Activated CD4-positive, alpha-beta T cell treated with anti-CD3 and anti-CD28 coated beads, Interleukin-2, amount 50 U/mL, for 16 hours (primary cell): ENCODE results near the gene TCEANC2.
"Not testable (repeated sequence)": the region's sequence is repeated elsewhere in the genome, so short reads cannot be mapped to it uniquely, and the experiment has no call there.

Source experiments
- DNase-seq: peaks from one replicate; pipeline ENCODE4 v3.0.0-alpha.2; 2020

The TCEANC2 gene

DNA sequence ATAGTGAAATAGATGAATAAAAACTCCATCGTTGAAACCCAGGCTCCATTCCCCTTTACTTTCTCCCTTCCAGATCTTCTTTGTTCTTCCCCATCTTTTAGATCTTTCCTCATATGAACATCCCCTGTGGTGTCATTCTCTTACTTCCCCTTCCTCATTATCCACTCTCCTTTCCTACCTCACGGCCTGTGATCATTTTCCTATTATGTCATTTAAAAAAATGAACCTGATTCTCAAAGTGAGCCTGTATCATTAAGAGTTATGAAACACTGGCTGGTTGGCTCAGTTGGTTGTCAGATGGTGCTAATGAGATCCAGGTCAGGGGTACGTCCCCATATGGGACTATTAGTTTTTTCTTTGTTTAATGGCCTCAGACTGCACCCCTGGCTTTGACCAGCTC lies 38.3 kb downstream of the TCEANC2 start:
- no peak for DNase-seq

DNA sequence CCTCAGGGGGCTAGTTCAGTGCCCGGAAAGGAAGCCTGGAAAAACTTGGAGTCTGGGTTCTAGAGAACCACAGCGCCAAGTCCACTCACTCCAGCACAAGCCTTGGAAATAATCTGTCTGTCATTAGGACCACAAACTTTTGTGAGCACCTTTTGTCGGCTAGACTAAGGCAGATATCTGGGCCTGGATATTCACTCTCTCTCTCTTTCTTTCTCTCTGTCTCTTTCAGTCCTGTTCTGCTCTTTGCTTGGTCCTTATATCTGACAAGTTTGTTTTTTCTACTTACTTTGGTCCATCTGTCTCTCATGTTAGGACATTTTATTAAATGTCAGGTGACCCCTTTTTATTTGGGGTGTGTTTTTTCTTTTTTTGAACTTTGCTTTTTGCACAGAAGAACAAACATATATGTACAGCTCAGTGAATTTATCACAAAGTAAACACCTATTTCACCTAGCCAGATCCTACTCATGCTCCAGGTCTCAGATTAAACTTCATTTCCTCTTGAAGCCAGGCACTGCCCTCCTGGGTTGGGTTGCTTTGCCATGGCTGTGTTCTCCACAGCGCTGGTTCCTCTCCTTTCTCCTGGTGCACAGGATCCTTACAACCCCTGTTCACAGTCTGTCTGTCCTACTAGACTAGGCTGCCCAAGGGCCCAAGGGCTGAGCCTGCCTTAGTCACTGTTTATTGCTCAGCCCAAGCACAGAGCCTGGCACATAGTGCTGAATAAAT lies 40.8 kb downstream of the TCEANC2 start:
- DNase-seq, result no peak

DNA sequence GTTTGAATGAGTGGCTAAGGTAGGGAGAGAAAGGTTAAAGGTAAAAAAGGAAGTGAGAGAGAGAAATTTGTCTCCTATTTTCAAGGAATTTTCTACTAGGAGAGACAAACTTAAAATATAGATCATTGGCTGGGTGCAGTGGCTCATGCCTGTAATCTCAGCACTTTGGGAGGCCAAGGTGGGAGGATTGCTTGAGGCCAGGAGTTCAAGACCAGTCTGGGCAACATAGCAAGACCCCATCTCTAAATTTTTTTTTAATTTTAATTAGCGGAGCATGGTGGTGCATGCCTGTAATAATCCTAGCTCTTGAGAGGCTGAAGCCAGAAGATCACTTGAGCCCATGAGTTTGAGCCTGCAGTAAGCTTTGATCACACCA lies 41.3 kb downstream of the TCEANC2 start:
- not testable (repeated sequence) for DNase-seq

DNA sequence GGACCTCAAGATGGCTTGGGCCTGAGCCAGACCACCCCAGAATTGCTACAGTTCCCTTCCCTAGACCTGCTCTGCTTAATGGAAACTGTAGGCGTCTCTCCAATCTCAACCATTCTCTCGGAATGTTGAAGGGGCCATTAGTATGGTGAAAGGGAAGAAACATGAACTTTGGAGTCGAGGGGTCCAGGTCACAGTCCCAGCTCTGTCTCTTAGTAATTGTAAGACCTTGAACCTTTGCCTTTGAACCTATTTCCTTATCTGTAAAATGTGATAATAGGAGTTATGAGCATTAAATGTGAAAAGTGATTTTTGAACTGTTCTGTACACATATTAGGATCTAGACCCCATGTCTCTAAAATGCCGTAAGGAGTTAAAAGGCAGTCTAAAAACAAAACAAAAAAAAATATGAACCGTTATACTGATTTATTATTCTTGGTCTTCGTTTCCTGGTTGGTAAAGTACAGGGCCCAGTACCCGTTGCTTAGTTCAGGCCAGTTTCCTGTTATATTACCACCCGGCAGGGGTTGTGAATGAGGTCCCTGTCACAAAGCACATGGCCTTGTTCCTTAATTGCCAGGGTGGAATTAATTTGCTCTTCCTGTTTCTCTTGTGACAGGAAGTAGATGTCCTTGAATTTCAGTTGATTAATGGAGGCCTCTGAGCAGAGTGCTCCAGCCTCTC lies 42.3 kb downstream of the TCEANC2 start:
- no peak for DNase-seq

DNA sequence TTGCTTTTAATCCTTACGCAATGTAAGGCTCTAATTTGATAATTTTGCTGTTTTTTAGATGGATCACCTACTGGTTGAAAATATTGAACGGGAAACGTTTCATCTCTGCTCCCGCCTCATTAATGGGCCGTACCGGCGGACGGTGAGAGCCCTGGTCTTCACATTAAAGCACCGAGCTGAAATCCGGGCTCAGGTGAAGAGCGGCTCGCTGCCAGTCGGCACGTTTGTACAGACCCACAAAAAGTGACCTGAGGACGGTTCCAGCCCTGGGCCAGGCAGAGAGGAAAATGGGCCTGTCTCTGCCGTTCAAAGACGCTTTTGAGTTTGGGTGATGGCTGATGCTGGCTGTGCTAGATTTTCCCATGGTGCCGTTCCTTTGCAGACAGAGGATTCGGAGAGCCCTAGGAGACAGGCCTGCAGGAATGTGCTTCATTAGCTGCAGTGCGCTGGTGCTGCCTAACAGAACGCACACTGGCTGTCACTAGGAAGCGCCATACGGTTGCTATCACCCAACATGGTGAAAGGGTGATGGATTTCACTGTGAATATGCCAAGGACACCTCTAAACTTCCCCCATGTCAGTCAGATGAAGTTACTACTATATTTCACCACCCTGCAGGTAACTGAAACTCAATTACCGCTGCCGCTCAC lies 42.9 kb downstream of the TCEANC2 start:
- no peak for DNase-seq

DNA sequence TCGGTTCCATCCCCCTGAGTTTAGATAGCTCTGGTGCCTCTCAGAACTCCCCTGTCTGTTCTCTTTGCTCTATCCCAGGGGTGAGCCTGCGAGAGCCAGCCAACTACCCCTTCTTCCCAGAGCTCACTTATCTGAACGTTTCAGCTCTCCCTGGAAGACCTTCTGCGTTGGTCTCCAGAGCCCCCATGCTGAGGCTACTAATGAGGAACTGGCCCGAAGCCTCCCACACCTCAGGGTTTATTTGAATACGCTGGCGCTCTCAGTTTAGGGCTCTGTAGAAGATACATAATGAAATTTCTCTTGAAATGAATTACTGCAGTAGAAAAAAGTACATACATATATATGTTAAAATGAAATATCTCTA lies 43.5 kb downstream of the TCEANC2 start:
- DNase-seq, result no peak

DNA sequence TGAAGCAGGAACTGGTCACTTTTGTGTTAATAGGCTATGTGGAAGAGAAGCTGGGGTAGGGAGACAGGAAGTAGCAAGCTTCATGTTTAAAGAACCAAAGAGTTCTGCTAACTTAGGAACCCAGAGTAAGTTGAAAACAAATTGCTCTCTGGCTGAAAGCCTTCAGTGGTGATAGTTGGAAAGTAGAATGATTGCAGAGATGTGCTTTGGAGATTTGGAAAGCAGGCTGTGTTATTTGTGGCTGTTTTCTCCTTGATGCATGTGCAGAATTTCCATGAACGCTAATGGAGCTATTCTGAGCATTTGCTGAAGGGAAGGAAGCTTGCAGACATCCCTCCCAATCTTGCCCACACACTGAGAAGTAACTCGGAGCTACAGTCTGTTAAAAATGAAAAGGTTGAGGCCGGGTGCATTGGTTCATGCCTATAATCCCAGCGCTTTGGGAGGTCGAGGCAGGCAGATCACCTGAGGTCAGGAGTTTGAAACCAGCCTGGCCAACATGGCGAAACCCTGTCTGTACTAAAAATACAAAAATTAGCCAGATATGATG lies 45.7 kb downstream of the TCEANC2 start:
- DNase-seq, result no peak

DNA sequence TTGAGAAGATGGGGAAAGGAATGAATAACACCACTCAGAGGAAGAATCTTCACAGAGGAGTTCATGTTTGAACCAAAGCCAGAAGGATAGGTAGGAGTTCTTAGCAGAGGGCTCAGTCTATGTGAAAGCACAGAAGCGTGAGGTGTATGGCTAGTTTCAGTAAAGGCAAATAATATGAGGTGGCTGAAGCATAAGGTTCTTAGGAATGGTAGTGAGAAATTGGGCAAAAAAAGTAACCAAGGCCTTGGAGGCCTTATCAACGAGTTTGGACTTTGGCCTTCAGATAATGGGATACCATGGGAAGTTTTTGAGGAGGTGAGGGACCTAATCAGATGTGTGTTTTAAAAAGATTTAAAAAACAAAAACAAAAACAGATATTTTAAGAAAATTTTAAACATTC lies 47.1 kb downstream of the TCEANC2 start:
- no peak for DNase-seq

DNA sequence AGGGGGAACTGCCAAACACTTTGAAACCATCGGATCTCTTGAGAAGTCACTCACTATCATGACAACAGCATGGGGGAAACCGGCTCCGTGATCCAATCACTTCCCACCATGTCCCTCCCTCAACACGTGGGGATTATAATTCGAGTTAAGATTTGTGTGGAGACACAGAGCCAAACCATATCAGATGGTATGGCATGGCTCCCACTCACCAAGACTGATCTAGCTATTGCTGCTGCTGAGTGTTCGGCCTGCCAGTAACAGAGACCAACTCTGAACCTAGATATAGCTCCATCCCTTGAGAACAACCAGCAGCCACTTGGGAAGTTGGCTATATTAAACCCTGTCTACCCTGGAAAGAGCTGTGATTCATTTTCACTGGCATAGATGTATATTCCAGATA lies 50.0 kb downstream of the TCEANC2 start:
- no peak for DNase-seq

DNA sequence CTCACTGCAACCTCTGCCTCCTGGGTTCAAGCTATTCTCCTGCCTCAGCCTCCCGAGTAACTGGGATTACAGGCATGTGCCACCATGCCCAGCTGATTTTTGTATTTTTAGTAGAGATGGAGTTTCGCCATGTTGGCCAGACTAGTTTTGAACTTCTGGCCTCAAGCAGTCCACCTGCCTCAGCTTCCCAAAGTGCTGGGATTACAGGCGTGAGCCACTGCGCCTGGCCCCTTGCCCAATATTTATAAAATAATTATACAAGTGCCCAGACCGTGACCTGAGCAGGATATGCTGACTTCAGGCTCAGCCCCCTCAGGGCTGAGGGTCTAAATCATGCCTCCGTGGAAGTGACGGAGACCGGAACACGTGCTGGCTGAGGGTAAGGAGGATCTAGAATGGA lies 51.2 kb downstream of the TCEANC2 start:
- not testable (repeated sequence) for DNase-seq

DNA sequence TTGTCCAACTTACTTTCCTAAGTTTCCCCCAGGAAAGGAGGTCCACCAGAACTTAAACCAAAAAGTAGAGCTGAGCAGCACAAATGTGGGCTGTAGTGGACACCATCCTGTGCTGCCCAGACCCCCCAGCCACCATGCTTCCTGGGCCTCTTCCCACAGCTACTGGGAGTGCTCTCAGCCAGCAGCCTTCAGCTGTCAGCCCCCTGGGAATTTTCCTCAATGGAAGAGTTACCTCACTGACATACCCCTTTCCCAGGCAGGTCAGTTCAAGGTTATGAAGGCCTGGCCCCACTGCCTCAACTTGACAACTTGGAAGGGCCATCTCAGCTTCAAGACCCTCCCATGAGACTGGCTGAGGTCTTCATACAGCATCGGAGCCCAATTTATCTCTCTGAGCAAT lies 51.7 kb downstream of the TCEANC2 start:
- DNase-seq, result no peak

DNA sequence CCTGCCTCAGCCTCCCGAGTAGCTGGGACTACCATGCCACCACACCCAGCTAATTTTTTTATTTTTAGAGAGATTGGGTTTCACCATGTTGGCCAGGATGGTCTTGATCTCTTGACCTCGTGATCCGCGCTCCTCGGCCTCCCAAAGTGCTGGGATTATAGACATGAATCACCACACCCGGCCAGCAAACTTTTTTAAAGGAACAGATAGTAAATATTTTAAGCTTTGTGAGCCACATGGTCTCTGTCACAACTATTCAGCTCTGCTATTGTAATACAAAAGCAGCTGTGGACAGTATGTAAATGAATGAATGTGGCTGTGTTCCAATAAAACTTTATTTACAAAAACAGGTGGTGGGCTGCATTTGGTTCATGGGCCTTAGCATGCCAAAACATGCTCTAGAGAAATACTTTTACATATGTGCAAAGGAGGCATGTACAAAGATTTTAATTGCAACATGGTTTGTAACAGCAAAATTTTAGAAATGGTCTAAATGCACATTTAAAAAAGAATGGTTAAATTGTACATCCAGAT lies 52.4 kb downstream of the TCEANC2 start:
- no peak for DNase-seq

DNA sequence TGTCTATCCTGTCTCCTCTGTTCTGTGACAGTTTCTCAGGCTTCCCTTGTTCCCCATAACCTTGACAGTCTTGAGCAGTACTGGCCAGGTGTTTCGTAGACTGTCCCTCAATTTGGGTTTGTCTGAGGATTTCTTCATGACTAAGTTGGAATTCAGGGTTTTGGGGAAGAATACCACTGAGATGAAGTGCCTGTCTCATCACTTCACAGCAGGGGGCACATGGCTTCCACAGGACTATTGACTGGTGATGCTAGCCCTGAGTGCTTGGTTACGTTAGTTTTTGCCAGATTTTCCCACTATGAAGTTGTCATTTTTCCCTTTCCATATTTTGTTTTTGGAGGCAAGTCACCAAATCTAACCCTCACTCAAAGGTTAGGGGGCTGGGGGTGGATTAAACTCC lies 53.7 kb downstream of the TCEANC2 start:
- no peak for DNase-seq

DNA sequence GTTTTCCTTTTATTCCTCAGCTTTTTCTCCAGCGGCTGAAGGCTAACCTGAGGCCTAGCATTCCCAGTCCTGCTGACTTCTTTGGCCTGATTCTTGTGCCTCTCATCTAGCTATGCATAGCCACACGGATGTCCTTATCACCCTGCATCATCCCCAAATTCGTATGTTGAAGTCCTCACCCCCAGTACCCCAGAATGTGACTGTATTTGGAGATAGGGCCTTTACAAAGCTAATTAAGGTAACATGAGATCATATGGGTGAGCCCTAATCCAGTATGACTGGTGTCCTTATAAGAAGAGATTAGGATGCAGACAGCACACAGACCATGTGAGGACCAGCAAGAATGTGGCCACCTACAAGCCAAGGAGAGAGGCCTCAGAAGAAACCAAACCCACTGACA lies 54.7 kb downstream of the TCEANC2 start:
- no peak for DNase-seq

DNA sequence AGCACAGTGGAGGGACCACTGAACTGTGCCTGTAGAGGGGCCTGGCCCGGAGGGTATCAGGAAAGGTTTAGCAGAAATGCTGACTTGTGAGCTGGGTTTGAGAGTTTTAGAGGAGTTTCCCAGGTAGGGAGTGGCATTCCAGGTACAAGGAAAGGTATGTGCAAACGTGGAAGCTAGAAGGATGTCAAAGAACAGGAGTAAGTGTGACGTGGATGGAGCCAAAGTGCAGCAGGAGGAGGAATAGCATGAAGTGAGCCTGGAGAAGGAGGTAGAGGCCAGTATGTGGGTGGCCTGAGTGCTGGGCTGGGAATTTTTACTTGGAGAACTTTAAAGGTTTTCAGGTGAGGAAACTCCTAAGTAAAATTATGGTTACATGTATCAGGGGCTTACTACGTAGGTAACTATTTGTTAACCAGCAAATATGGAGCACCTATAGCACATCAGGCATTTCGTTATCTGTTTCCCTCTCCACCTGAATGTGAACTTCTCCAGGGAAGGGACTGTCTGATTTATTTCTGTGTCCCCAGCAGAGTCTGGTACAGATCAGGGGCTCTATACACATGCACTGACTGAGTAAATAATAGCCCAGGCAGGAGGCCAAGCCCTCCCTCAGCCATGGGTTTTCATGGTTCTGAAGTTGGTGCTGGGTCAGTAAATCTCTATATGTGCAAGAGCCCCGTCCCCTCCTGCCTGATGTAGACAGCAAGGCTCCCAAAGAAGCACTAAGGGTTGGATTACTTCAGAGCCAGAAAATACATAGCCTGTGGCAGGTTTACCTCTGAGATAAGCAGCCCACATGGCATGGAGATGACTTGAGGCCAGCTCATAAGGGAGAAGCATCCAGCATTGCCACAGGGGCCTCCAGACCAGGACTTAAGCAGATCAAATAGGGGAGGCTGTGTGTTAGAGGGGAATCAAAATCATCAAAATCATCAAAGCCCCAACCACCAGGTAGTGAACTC lies 56.0 kb downstream of the TCEANC2 start:
- DNase-seq, result no peak

DNA sequence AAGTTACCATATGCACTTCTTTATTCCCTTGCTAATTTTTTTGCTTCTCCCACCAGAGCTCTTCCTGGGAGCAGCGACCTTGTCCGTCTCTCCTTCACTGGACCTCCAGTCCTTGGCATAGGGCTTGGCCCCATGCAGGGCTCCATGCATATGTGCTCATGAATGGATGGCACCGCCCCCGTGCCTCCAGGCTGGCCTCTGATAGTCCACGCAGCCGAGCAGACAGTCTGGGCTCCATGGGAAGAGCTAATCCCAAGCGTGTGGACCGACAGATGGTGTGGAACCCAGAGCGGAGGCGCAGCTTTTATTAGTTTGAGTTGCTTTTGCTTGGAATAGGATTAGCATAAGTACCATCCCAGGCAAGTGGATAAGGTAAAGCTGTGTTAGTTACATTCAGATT lies 57.6 kb downstream of the TCEANC2 start:
- no peak for DNase-seq

DNA sequence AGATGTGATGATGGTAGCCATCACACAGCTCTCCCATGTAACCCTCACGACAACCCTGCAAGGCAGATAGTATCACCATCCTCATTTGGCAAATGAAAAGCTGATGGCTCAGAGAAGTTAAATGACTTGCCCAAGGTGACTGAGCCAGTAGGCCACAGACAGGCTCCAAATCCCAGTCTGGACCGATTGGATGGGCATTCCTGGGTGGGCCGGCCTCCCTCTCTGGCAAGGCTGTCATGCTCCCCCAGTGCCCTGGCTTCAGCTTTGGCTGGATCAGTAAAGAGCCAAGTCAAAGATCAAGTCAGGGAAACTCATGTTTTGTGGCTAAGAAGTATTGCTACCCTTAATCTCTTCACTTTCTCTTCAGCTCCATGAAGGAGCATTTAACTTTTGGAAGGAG lies 58.2 kb downstream of the TCEANC2 start:
- no peak for DNase-seq

DNA sequence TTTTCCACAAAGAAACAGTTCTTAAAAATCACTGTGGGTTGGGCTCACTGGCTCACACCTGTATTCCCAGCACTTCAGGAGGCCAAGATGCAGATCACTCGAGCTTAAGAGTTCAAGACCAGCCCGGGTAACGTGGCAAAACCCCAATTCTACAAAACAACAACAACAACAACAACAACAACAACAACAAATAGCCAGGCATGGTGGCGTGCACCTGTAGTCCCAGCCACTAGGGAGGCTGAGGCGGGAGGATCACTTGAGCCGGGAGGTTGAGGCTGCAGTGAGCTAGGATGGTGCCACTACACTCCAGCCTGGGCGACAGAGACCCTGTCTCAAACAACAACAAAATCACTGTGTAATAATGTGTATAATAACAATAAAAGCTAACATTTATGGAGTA lies 58.6 kb downstream of the TCEANC2 start:
- DNase-seq, result no peak

DNA sequence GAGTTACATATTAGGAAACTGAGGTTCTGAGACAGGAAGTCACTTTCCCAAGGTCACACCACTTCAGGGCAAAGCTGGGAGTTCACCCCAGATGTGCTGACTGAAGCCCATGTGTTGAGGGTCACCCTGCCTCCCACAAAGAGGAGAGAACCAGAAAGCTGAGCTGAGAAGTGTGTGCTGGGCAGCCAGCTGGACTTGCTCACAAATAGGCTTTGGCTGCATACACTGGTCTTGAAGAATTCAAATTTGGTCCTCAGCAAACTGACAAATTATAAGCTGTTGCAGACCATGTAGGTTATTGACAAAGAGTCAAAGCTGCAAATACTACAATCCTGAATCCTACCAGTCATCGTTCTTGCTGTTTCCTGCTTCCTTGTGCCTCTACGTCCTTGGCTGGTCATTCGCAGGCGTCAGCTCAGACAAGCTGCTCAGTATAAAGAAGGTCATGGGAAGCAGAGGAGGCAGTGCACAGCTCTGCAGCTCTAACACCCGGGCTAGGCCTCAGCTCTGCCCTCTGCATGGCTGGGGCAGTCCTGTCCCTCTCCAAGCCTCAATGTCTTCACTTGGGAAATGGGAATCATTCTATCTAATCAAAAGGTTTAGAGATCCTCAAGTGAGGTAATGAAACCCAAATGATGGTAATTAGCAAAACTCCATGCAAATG lies 59.4 kb downstream of the TCEANC2 start:
- no peak for DNase-seq

DNA sequence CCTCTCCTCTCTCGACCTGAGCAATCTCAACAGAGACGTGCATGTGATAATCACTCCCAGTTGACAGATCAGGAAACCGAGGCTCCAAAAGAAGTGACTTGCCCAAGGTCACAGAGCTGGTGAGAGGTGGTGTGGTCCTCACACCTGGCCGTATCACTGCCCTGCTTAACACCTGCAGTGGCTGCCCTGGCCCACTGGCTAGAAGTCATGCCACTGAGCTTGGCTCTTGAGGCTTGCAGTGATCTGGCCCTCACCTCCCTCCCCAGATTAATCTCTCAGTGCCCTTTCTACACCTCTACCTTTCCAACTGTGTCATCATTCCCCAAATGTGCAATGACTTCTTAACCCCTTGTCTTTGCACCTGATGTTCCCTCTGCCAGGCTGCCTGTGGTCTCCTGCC lies 60.6 kb downstream of the TCEANC2 start:
- DNase-seq, result no peak

DNA sequence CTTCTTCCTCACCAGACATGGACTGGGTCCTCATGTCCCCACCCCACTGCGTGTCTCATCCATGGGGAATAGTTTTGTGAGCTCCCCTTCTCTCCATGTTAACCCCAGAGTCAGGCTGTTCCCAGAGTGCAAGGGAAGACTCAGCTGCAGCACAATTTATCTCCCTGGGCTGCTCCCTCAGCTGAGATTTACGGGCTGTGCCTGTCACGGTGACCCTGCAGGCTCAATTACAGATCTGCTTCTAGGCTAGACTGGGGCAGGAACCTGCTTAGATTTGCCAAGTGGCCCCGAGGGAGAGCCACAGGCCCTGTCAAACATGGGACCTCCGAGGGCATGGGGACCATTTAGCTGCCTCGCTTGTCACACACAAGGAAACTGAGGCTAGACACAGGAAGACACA lies 61.5 kb downstream of the TCEANC2 start:
- no peak for DNase-seq

DNA sequence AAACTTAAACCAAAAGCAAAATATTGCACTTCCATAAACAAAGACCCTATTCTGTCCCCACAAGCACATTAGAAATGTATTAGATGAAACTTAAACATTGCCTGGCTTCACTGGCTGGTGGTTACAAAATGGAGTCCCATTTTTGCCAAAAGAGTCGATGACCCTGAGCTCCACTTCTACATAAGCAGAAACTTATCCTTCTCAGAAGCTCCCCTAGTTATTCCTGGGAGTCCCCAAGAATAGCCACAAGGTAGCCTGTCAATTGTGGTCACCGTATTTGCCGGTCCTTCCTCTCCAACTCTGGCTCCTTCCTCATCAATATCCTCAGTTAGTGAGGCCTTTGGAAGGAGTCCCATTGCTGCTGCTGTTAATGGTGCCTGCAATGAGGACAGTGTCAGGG lies 62.1 kb downstream of the TCEANC2 start:
- no peak for DNase-seq
